ENCODE results near the gene PARP1. TPM values are rescaled to one million over a fixed set of nuclear protein-coding genes. Genes with fewer than 3 reads are reported as not detected.

The PARP1 gene
- 108 and 133 TPM in 2 replicates for total RNA-seq

GRCh38 chr1:226407497-226408284, at the start of gene PARP1:
Gene PARP1 (minus strand): TSS chr1:226408093. CDS start chr1:226407929, 164 bp downstream.

Other genes starting within 250 kb of the PARP1 start
- 39.8 and 46.8 TPM in 2 replicates for gene ACBD3, start 221.4 kb downstream of the PARP1 start, total RNA-seq
- gene MIXL1, start 184.4 kb downstream of the PARP1 start, total RNA-seq, result not detected in 2 replicates
- 4.7 and 5.7 TPM in 2 replicates for gene LIN9, start 98.9 kb downstream of the PARP1 start, total RNA-seq
- not detected in 2 replicates for gene STUM, start 140.7 kb upstream of the PARP1 start, total RNA-seq

All from endothelial cell of coronary artery (primary cell).